ENCODE results near the gene TMCC3.
"Not testable (repeated sequence)": the region's sequence is repeated elsewhere in the genome, so short reads cannot be mapped to it uniquely, and the experiment has no call there.

Gene TMCC3

DNA sequence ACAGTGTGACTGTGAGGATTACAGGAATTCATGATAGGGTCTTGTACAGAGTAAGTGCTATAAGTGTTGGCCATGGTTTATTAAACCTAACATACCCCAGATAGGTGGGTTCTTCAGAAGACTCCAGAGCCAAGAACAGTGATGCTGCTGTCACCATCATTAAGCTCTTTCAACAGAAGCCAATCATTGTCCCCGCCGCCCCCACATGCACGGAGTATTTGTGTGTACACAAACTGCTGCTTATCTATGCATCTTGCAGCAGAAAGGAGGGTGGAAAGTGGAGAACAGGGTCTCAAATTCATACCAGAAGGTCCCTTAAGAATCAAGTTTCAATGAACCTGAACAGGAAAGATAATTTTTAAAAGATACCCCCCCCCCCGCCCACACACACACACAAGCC, 51.2 kb downstream of the TMCC3 start:
- no peak for DNase-seq

DNA sequence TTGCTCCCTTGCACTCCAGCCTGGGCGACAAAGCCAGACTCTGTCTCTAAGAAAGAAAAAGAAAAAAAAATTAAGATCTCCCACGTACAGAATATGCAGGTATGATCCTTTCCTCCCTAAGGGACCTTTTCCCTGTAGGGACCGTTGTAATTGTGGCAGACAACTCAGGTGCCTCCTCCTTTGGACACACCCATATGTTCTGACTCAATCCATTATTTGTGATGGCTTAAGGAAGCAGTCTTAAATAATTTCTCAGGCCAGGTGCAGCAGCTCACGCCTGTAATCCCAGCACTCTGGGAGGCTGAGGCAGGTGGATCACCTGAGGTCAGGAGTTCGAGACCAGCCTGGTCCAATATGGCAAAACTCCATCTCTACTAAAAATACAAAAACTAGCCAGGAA, 53.1 kb downstream of the TMCC3 start:
- DNase-seq: no peak

- no peak for DNase-seq
These were observed 53.8 kb downstream of the TMCC3 start for GRCh38 chr12:94596596-94596995.

DNA sequence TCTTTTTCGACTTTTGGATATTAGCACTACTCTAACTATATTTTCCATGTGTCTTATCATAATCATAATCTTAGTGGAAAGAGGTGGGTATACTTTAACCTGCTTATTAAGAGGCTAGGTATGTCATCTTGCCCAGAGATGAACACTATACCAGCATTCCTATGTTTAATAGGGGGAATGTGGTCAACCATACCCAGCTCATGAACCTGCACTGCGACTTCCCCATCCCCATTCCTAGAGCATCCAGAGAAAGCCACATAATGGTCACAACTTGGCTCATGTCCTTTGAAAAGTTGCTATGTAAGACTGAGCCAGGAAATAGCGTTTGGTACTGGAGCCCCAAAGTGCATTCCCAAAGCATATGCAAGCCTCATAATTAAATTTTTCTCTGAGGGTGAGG, 55.2 kb downstream of the TMCC3 start:
- no peak for DNase-seq

- DNase-seq: no peak
These were observed 55.9 kb downstream of the TMCC3 start for GRCh38 chr12:94594443-94594825.

DNA sequence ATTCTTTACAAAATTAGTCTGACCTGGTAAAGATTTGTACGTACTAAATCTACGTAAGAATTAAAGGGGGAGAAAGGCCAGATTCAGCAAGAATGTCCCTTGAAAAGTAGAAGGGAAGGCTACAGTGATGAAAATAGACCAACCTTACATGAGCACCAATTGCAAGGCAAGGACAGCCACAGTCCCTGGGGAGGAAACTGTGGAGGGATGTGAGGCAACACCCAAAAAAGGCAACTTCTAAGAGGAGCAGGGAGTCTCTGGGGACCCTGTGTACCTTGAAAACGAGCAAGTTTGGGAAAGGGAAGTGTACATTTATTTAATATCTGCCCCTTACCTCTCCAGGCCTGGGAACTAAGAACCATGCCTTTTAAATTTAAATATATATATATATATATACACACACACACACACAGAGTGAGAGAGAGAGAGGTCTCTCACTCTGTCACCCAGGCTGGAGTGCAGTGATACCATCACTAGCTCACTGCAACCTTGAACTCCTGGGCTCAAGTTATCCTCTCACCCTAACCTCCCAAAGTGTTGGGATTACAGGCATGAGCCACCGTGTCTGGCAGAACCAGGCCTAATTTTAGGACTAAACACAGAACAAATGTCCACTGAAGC, 56.4 kb downstream of the TMCC3 start:
- DNase-seq: no peak

DNA sequence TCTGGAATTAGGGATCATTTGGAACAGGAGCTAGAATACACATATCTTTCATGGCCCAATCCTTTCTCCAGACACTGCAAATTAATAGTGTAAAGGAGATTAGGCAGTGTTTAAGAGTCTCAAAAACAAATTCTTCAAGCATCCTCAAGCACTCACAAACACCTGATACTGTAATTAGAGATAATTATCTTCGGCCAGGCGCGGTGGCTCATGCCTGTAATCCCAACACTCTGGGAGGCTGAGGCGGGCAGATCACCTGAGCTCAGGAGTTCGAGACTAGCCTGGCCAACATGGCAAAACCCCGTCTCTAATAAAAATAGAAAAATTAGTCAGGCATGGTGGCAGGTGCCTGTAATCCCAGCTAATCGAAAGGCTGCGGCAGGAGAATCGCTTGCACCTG, 57.6 kb downstream of the TMCC3 start:
- DNase-seq: not testable (repeated sequence)

DNA sequence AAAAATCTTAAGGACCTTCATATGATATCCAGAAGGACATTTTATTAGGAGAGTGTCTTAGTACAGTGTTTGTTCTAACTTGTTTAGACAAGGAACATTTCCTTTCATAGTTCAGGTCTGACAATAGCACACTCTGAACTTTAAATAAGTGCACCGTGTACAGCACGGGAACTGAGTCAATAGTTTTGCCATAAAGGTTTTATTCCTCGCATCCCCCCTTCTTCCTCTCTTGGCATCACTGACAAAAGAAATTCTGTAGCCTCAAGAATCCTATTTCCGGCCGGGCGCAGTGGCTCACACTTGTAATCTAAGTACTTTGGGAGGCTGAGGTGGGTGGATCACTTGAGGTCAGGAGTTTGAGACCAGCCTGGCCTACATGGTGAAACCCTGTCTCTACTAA, 58.3 kb downstream of the TMCC3 start:
- DNase-seq: no peak

DNA sequence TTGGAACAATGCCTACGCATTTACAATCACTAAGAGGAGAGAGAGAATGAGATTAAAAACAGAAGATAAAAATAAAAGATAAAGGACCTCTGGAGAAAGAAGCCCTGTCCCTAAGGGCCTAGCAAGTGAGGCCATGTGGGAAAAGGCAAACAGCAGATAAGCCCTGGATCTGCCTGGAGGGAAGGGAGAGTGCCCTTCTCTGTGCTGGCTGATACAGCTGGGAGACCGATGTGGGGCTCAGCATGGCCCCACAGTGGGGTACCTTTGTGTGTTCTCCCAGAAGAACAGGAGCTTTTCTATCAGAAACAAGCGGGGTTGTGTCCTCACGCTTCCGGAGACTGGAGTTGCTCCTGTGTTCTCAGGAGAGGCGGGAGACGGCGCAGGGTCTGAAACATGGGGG, 59.9 kb downstream of the TMCC3 start:
- DNase-seq: no peak

DNA sequence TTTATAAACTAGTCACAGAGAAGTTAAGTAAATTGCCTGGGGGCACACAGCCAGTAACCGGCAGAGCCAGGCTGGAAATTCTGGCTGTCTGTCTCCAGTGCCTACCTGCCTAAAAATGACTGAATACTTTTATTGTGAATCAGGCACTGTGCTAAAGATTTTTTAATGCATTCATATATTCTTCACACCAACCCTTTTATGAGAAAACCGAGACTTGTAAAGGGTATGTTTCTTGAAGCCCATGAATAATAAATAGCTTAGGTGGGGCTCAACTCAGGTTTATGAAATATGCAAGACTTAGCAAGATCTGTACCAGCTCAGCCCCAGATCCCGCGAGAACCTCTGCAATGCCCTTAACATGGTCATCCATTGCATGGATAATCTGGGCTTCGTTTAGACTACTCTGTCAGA, 60.8 kb downstream of the TMCC3 start:
- no peak for DNase-seq

DNA sequence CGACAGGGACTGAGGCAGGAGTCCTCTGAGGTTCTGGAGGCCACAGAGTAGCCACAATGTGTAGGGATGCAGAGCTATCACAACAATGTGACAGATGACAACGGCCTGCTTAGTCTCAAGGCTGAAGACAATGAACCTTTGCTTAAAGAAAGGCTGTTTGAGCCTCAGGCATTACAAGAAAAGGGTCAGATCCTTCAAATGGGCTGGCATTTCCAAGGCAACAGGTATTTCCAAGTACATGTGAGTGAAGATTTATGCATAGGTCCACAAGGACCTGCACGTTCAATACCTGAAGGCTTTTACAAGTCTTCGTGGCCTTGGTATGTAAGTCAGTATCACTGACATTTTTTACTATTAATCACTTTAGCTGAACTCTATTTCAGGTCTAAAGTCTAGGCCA, 62.0 kb downstream of the TMCC3 start:
- DNase-seq: no peak

DNA sequence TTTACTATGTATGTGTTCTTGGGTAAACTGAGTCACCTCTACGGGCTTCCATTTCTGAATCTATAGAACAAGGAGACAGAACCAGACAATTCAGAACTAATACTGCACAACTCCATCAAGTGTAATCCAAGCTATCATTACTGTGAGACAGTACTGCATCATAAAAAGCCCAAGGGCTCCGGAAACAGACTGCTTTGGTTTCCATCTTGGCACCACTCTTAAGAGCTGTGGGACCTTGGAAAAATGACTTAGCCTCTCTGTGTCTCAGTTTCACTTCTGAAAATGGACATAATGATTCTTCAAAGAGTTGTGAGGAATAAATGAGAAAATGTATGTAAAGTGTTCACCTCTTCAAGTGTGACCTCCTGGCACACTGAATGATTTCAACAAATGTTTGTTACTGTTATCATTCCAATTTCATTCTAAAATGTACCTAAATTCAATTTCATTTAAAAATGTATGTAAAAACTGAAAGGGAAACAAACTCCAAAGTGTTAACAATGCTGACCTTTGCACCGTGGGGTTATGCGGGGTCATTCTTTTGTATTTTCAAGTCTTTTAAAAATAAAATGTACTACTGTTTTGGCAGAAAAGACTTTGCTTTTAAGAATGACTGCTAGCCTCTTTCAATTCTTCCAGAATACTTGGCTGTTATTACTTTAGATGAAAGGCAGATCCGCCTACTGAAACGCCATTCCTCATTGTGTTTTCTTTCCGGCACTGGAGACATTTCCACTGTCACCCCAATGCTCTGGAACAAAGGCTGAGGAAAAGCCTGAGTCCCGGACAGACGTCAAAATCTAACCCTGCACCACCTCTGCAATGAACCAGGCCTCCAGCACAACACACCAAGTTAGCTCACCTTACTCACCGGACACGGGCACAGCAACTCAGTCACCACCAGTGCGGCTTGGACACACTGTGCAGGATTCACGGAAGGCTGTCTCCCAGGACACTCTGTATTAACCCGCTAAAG, 62.8 kb downstream of the TMCC3 start:
- DNase-seq: no peak

GRCh38 chr12:94586589-94587259, 63.6 kb downstream of the TMCC3 start:
- no peak for DNase-seq

DNA sequence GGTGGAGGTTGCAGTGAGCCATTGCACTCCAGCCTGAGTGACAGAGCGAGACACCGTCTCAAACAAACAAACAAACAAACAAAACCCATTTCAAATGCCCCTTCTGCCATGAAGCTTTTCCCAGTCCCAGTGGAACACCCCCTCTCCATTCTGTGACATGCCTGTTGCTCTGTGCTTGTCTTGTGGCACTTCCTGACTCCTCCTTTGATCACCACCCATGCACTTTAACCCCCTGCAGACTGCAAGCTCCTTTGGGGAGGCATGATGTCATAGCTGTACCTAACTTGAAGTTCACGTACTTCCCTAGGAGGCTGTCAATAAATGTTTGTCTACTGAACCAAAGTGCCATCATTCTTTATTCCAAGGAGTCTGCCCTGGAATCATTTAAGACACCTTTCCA, 64.7 kb downstream of the TMCC3 start:
- DNase-seq: no peak

DNA sequence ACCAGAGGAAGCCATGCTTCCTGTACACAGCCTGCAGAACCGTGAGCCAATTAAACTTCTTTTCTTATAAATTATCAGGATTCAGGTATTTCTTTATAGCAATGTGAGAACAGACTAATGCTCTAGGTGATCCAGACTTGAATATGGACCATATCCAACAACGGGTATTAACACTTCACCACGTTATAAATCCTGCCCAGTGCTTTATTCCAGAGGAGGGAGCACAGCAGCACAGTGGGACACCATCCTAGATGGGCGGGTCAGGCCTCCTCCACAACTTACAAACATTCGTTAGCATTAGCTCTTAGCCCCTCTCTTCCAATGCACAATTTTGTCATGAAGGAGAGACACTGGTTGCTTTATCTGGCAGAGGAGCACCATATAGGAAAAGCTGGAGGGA, 66.0 kb downstream of the TMCC3 start:
- DNase-seq: no peak

DNA sequence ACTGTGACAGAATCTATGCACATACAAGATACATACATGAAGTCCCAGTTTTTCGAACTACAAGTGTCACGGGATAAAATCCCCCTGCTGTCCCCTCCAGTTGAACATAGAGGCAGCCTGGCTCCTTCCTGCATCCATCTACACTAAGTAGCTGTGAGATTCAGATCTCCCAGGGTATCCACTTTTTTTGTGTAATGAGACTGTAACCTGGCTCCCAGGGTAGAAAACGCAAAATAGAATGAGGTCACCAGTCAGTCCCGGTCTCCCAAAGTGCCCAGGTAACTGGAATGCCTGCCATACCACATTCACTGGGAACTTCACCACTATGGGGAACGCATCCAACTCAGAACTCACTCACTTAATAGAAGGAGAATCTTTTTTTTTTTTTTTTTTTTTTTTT, 67.8 kb downstream of the TMCC3 start:
- DNase-seq: no peak

DNA sequence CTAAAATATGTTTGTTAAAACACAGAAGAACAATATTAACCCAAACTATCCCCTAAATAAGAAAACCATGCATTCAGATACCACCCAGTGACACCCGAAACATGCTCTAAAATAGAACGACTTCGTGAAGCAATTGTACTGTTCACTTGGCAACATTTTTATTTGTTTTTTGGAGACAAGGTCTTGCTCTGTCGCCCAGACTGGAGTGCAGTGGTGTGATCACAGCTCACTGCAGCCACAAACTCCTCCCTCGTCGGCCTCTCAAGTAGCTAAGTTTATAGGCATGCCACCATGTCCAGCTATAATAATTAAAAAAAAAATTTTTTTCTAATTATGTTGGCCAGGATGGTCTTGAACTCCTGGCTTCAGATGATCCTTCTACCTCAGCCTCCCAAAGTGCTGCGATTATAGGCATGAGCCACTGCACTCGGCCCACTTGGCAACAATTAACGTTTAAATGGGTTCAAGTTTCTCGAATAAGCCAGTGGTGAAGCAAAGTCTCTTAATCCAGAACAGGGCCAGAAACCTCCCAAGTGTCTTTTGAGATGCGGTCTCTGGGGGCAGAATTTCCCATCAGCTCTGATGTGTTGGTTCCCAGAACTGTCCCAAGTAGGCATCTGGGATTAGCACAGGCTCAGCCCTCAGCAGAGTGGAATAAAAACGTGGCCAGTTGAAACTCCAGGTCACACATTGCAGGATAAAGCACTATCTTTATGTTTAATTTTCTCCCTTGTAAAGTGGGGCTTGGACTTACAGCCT, 74.5 kb downstream of the TMCC3 start:
- no peak for DNase-seq

DNA sequence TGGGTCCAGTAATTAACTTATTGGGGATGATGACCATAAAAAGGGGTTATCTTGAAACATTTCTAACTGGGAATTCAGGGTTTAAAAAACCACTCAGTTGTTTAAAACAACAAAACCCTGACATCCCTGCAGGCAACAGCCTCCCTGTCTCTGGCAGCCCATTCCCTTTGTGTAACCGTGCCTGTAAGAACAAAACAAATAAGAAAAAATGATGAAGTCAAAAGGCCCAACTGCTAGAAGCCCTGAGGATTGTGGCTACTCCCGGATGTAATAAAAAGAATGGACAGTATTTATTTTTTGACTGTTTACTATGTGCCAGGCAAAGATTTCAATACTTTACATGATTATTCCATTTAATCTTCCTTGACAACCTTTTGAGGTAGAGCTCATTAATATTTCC, 75.3 kb downstream of the TMCC3 start:
- DNase-seq: no peak

- no peak for DNase-seq
These were observed 78.8 kb downstream of the TMCC3 start for GRCh38 chr12:94571556-94571955.

- DNase-seq: no peak
These were observed 80.2 kb downstream of the TMCC3 start for GRCh38 chr12:94570161-94570560.

DNA sequence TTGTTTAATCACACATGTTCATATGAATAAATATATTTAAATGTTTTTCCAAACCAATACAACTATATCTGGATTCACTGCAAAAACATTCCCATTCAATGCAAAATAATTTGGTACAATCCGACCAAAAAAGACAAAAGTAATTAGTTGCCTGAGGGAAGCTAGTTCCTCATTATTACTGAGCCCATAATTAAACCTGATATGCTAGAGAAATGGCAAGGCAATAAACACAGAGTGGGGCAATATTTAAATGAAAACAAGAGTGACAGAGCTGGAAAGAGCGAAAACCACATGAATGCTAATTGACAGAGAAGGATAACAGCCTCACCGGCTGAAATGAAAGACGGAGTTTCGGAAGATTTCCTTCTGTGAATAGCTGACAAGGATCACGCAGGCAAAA, 82.6 kb downstream of the TMCC3 start:
- no peak for DNase-seq

- DNase-seq: no peak
These were observed 84.0 kb downstream of the TMCC3 start for GRCh38 chr12:94566345-94566744.

DNA sequence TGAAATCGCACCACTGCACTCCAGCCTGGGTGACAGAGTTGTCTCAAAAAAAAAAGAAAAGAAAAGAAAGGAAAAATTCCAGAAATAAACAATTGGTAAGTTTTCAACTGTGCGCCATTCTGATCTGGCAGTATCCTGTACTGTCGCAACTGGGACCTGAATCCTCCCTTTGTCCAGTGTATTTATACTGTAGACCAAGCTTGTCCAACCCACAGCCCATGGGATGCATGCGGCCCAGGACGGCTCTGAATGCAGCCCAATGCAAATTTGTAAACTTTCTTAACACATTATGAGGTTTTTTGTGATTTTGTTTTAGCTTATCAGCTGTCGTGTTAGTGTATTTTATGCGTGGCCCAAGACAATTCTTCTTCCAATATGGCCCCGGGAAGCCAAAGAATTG, 84.7 kb downstream of the TMCC3 start:
- DNase-seq: no peak
